ENCODE measurements around the gene MCTP1. TPM values are rescaled to one million over a fixed set of nuclear protein-coding genes. Genes with fewer than 3 reads are reported as not detected.

Gene MCTP1
- total and polyA plus RNA-seq, 10 of the 15 experiments (the other 5 are each of a cell fraction or from before 2014, with no cell fraction given), result 12.6 to 45.9 (median 18.8) TPM

GRCh38 chr5:95093211-95093610 is 191.7 kb downstream of the MCTP1 start:
- intact Hi-C loops (cut with micrococcal nuclease; ENCODE audit: unreplicated experiment), result no loop called here
- Histone ChIP-seq H3K4me2 (ENCODE audit: control insufficient read depth, insufficient read depth) (no peak overlapping the region), H3K27ac (ENCODE audit: control insufficient read depth, insufficient read depth) (no peak overlapping the region), H3K4me3 (no peak overlapping the region), H3K9ac (ENCODE audit: control insufficient read depth, insufficient read depth, low read length) (no peak overlapping the region), H3K27me3 (replicated peaks in 1 of 2; ENCODE audit: control insufficient read depth in 2 of 2, insufficient read depth in 2 of 2, low read length in 1 of 2) (no peaks in the 10 kb centered on the region), H3K79me2 (ENCODE audit: control insufficient read depth, insufficient read depth, low read length) (no peaks in the 10 kb centered on the region), H3K9me3 (replicated peaks; ENCODE audit: control insufficient read depth, insufficient read depth, low read length) (no peaks in the 10 kb centered on the region), H2AFZ (ENCODE audit: control insufficient read depth, low read depth, low read length) (no peak overlapping the region), H3K4me1 (ENCODE audit: control insufficient read depth, insufficient read depth, low read length) (peaks cover 4% of the 10 kb centered on the region; the same call in 1 of the 2 replicates), H4K20me1 (ENCODE audit: control insufficient read depth, insufficient read depth) (no peaks in the 10 kb centered on the region), H3K36me3 (ENCODE audit: control insufficient read depth in 2 of 2, insufficient read depth in 2 of 2, low read length in 1 of 2) (no peaks in the 10 kb centered on the region)
- ChIA-PET RAD21 (ENCODE audit: unreplicated experiment) (no interaction called here), CTCF (interaction anchor here (0.6 to 1.1 kb wide), 2 partner anchors 9 to 384 kb away, joined by 3 read pairs; no protein-coding TSS in a partner anchor), POLR2A (interaction anchor here (1.0 kb wide), 1 partner anchor 9 kb away, joined by 3 read pairs; no protein-coding TSS in a partner anchor), SMC1A (ENCODE audit: uncharacterized antibody, unreplicated experiment) (interaction anchor here (0.9 to 1.5 kb wide), 4 partner anchors 9 to 43 kb away, joined by 3 to 4 read pairs (median 4); no protein-coding TSS in a partner anchor)
- WGBS (ENCODE audit: insufficient coverage, insufficient replicate concordance, low lambda C conversion rate, missing lambda C conversion rate), result 0% methylated on average over 1 of the region's 1 CpG
- DNase-seq (ENCODE audit: low read depth, low spot score) (no peak), ATAC-seq (no peak), FAIRE-seq (no peak)
- BruUV-seq (replicated peaks), result no TSS peak
- in situ Hi-C loops (cut with MboI), result no loop called here
- no peak for TF ChIP-seq NR2F1 (conservative IDR thresholded peaks at IDR 0.05)
- TF ChIP-seq, protein P1, sequence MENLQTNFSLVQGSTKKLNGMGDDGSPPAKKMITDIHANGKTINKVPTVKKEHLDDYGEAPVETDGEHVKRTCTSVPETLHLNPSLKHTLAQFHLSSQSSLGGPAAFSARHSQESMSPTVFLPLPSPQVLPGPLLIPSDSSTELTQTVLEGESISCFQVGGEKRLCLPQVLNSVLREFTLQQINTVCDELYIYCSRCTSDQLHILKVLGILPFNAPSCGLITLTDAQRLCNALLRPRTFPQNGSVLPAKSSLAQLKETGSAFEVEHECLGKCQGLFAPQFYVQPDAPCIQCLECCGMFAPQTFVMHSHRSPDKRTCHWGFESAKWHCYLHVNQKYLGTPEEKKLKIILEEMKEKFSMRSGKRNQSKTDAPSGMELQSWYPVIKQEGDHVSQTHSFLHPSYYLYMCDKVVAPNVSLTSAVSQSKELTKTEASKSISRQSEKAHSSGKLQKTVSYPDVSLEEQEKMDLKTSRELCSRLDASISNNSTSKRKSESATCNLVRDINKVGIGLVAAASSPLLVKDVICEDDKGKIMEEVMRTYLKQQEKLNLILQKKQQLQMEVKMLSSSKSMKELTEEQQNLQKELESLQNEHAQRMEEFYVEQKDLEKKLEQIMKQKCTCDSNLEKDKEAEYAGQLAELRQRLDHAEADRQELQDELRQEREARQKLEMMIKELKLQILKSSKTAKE (IDR thresholded peaks at IDR 0.05; ENCODE audit: low read depth, poor library complexity, severe bottlenecking), result no peak
- TF ChIP-seq TCF7 (IDR thresholded peaks at IDR 0.05; ENCODE audit: borderline replicate concordance), result no peak
- TF ChIP-seq, protein P2, sequence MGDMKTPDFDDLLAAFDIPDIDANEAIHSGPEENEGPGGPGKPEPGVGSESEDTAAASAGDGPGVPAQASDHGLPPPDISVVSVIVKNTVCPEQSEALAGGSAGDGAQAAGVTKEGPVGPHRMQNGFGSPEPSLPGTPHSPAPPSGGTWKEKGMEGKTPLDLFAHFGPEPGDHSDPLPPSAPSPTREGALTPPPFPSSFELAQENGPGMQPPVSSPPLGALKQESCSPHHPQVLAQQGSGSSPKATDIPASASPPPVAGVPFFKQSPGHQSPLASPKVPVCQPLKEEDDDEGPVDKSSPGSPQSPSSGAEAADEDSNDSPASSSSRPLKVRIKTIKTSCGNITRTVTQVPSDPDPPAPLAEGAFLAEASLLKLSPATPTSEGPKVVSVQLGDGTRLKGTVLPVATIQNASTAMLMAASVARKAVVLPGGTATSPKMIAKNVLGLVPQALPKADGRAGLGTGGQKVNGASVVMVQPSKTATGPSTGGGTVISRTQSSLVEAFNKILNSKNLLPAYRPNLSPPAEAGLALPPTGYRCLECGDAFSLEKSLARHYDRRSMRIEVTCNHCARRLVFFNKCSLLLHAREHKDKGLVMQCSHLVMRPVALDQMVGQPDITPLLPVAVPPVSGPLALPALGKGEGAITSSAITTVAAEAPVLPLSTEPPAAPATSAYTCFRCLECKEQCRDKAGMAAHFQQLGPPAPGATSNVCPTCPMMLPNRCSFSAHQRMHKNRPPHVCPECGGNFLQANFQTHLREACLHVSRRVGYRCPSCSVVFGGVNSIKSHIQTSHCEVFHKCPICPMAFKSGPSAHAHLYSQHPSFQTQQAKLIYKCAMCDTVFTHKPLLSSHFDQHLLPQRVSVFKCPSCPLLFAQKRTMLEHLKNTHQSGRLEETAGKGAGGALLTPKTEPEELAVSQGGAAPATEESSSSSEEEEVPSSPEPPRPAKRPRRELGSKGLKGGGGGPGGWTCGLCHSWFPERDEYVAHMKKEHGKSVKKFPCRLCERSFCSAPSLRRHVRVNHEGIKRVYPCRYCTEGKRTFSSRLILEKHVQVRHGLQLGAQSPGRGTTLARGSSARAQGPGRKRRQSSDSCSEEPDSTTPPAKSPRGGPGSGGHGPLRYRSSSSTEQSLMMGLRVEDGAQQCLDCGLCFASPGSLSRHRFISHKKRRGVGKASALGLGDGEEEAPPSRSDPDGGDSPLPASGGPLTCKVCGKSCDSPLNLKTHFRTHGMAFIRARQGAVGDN (IDR thresholded peaks at IDR 0.05), result no peak
- TF ChIP-seq ZNF622 (IDR thresholded peaks at IDR 0.05), result no peak
- no peak for TF ChIP-seq FOXM1 (IDR thresholded peaks at IDR 0.05; ENCODE audit: low read depth, low read length)
- no peak for TF ChIP-seq MYB (IDR thresholded peaks at IDR 0.05; ENCODE audit: borderline replicate concordance, low read depth, low read length)
- TF ChIP-seq CEBPB (IDR thresholded peaks at IDR 0.05; ENCODE audit: borderline replicate concordance in 1 of 2, low read depth in 2 of 2, low read length in 2 of 2), result no peak
- TF ChIP-seq NKRF (conservative IDR thresholded peaks at IDR 0.05), result no peak
- TF ChIP-seq RCOR1 (conservative IDR thresholded peaks at IDR 0.05; ENCODE audit: low read depth, low read length), result no peak
- TF ChIP-seq ZNF274 (IDR thresholded peaks at IDR 0.05; ENCODE audit: insufficient read depth, insufficient read length), result no peak
- TF ChIP-seq SREBF2 (IDR thresholded peaks at IDR 0.05; ENCODE audit: low read length), result no peak
- TF ChIP-seq TCF3 (IDR thresholded peaks at IDR 0.05; ENCODE audit: borderline replicate concordance, insufficient read depth, low read depth, low read length), result no peak
- TF ChIP-seq ATF2 (IDR thresholded peaks at IDR 0.05; ENCODE audit: low read length), result no peak

Measured in GM12878 (cell line).